ENCODE results near the gene SHOC1.
"Not testable (repeated sequence)": the region's sequence is repeated elsewhere in the genome, so short reads cannot be mapped to it uniquely, and the experiment has no call there.

SHOC1 gene

DNA sequence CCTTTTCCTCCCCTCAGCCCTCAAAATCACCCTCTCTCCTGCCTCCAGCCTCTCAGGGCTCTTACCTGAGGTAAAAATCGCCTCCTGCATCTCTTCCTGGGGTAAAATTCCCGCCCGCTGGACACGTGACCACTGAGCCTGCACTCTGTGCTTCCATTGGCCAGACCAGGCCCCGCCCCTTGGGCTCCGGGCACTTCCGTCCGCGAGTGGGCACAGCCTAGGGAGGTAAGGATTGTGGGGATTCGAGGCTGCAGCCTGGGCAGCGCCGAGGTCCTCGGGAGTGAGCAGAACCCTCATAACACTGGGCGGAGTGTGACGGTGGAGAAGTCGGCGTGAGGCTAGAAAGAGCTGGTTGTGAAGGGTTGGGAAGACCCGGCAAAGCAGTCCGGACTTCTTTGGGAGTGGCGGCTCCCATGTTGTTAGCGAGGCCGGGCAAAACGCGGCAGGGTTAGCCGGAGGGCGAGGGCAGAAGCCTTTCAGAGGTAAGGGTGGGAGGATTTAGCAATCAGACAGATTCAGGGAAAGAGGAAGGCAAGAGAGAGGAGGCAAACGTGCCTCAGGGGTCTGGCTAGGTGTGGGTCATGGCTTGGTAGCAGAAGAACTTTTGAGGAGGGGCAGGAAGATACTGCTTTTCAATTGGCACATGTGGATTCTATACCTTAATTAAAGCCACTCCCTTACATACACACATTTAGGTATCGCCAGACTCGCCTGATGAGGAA lies at the start of gene SHOC1:
SHOC1 (minus strand) TSS at position 103 of the 722 bp plus-strand sequence. CDS start 3,519 bp downstream, outside the sequence.
- no peak for DNase-seq (ENCODE audit: low read depth in 2 of 2)

DNA sequence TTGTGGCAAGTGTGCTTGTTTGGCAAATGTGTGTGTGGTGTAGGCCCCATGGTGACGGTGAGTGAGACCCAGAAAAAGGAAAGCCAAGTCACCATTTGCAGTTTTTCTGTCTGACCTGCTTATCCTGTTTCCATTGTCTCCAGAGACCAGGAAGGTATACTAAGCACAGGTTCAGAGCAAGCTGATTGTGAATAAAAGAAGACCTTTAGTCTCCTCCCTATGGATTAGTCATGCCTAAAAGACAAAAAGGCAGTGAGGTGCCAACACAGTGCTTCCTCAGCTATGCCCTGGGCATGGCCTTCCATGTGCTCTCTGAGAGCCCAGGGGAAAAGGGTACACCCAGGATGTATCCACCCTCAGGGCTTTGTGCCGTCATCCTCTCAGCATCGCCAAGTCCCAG lies 49.2 kb upstream of the SHOC1 start:
- DNase-seq (ENCODE audit: low read depth in 2 of 2), result no peak

DNA sequence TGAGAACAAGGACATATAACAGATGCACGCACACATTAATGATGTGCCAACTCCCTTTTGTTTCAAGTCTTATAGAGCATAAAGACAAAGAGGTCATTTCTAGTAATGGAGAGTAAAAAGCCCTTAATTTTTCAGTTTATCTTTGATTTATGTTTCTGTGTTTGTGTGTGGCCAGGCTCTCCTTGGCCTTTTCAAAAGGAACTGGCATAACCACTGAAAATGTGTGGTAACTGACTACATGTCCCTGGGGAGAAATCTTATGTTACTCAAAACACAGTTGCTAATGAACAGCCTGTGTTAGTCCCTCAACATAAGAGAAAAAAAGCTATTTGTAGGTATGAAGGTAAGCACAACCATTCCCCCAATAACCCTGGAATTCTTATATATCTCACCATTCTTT lies 47.6 kb upstream of the SHOC1 start:
- no peak for DNase-seq (ENCODE audit: low read depth in 2 of 2)

DNA sequence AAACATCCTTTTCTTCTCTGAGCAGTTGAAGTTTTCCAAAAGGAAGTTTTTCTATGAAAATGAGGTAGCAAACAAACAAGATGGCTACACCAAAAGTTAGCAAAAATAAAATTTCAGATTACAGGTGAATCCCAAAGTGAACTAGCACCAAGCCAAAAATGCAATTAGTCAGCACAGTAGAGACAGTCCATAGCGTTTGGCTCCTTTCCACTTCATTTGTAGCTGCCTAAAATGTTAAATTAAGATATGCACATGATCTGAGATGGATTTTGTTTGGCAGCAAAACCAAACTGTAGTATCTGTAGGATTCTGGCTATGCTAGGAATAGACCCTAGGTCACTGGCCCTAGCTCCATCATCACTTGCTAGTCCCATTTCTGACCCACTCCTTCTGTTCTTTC lies 45.7 kb upstream of the SHOC1 start:
- no peak for DNase-seq (ENCODE audit: low read depth in 2 of 2)

DNA sequence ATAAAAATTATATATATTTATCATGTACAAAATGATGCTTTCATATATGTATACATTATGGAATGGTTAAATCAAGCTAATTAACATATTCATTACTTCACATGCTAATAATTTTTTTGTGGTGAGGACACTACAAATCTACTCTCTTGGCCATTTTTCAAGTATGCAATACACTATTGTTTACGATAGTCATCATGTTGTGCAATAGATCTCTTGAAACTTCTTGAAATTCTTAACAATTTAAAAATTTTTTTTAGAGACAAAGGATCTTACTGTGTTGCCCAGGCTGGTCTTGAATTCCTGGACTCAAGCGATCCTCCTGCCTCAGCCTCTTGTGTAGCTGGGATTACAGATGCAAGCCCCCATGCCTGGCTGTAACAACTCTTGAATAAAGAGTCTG lies 45.2 kb upstream of the SHOC1 start:
- no peak for DNase-seq (ENCODE audit: low read depth in 2 of 2)

DNA sequence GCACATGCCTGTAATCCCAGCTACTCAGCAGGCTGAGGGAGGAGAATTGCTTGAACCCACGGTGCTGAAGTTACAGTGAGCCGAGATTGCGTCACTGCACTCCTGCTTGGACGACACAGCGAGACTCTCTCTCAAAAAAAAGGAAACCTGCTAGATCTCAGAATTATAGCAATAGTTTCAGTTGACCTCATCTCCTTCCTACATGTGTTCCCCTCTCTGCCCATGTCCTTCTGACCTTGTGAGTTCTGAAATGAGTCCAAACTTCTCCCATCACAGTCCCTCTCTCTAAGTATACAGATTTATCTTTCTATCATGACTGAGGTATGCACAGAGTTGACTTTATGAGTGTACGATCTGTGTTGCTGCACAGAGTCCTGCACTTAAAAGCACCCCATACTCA lies 44.6 kb upstream of the SHOC1 start:
- no peak for DNase-seq (ENCODE audit: low read depth in 2 of 2)

DNA sequence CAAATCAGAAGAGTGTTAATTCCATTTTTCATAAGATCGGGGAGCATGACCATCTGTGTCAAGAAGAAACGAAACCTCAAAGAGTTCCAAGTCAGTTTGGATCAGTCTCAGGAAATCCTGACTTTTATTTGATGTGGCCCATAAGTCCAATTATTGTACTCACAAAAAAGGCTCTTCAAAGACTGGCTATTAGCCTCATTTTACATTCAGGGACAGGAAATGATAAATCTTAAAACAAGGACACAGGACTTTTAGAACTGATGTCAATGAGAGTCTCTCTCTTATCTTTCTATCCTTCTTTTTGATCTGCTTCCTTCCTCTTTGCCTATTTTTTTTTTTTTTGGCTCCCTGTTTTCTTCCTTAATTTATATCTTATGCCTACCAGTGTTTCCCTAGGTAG lies 43.7 kb upstream of the SHOC1 start:
- no peak for DNase-seq (ENCODE audit: low read depth in 2 of 2)

GRCh38 chr9:111836311-111836710 lies 41.6 kb upstream of the SHOC1 start:
- DNase-seq (ENCODE audit: low read depth in 2 of 2), result no peak

DNA sequence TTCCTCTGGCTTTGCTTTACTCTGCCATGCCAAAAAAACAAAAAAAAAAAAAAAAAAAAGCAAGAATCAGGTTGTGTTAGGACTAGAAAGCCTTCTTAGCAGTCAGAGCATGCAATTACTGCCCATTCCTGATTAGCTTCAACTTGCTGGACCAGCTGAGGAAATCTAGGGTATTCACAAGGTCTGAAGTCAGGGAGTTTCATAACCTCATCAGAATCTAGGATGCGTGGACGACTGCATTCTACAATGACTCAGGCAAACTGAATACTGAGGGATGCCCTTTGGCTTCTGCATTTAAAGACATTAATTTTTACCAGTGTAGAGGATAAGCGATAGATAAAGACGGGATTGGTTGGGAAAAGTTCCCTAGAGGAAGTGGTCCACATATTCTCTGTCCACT lies 39.2 kb upstream of the SHOC1 start:
- DNase-seq (ENCODE audit: low read depth in 2 of 2), result no peak

- DNase-seq (ENCODE audit: low read depth in 2 of 2), result no peak
Observed at GRCh38 chr9:111832449-111832848, 37.7 kb upstream of the SHOC1 start.

GRCh38 chr9:111831371-111832108 lies 36.8 kb upstream of the SHOC1 start:
- no peak for DNase-seq (ENCODE audit: low read depth in 2 of 2)

DNA sequence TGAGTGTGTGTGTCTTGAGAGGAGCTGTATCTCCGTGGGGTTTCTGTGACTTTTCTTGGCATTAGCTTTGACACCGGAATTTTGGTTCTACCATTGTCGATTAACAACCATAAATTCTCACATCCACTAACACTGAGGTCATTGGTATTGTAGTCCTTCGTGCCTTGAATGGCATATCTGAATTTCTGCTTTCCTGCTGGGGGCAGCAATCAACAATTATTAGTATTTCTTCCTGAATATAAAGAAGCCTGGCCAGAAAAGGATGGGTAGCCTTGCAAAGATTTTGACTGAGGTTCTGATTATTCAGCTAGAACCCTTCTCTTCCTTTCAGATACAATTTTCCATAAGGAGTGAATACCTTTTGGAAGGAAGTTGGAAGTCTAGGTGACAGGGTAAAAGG lies 33.5 kb upstream of the SHOC1 start:
- no peak for DNase-seq (ENCODE audit: low read depth in 2 of 2)

- no peak for DNase-seq (ENCODE audit: low read depth in 2 of 2)
Observed at GRCh38 chr9:111825468-111826145, 30.9 kb upstream of the SHOC1 start.

DNA sequence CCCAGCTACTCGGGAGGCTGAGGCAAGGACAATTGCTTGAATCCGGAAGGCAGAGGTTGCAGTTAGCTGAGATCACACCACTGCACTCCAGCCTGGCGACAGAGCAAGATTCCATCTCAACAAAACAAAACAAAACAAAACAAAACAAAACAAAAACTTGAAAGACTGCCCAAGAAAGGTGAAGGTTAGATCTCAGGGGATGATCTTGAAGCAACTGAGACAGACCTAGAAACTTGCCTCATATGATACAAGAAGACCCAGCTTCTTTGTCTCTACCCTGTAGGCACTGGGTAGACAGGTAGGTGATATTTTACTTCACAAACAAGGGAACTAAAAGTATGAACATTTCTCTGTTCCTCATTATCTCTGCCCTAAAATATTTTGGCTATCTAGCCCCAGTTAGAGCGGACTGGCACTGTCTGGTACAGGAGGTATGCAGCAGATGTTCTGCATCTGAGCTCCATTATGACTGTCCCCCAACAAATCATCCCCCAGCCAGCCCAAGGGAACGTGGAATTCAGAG lies 26.3 kb upstream of the SHOC1 start:
- no peak for DNase-seq (ENCODE audit: low read depth in 2 of 2)

- DNase-seq (ENCODE audit: low read depth in 2 of 2), result no peak
Observed at GRCh38 chr9:111819360-111819759, 24.6 kb upstream of the SHOC1 start.

DNA sequence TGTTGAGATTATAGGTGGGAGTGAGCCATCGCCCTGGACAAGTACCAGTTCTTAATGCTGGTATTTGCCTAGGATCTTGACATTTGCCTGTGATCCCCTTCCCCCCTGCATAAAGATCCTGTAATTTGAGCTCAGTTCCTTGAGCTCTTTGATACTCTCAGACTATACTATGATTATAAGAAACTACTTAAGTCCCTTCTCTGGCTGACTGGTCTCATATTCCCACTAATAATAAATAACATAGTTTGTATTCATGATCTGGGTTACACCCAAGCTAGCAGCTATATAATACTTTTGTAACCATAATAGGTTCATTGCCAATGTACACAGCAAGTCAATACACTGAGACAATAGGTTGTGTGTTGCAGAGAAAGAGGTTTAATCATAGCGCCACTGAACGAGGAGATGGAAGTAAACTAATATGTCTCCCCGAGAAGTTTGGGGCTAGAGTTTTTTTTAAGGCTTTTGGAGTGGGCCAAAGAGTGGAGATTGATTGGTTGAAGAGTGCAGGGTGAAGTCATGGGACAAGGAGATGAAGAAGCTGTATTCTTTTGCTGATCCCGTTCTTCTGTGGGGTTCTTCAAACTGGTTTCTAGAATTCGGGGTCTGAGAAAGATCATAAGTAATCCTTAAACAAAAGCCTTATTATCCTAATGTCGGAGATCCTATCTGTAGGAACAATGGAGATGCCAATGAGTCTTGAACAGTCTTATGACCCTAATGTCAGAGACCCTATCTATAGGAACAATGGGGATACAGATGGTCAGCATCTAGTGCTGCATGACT lies 20.7 kb upstream of the SHOC1 start:
- DNase-seq (ENCODE audit: low read depth in 2 of 2), result no peak

GRCh38 chr9:111812337-111812736 lies 17.6 kb upstream of the SHOC1 start:
- DNase-seq (ENCODE audit: low read depth in 2 of 2), result no peak

DNA sequence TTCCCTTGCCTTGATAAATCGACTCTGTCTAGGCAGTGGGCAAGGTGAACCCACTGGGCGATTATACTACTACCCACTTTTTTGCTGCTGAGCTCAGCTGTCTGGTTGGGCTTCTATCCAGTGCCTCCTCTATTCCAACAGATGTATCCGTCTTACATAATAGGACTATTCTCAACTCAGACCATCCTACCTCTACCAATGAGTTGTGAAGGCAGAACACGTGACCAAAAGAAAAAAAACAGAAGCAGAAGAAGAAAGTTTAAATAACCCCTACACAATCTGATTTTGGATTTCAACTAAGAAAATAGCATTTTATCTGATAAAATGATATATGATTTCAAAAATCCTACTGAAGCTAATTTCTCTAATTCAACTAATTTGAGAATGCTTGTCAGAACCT lies 16.2 kb upstream of the SHOC1 start:
- DNase-seq (ENCODE audit: low read depth in 2 of 2), result no peak

- not testable (repeated sequence) for DNase-seq (ENCODE audit: low read depth in 2 of 2)
Observed at GRCh38 chr9:111810415-111810814, 15.7 kb upstream of the SHOC1 start.

DNA sequence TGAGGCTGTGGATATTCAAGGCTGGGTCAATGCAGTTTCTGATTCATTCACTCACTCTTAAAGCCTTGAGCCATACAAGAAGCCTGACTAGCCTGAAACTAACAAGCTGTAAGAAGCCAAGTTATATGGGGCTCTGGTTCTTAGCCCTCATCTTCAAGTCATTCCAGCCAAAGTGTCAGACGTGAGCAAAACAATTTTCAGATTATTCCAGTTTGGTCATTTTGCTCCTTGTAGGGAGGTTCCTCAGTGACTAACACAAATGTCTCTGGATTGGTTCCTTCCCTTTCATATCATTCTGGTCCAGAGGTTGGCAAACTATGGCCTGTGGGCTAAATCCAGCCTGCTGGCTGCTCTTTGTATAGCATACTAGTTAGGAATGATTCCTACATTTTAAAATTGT lies 12.5 kb upstream of the SHOC1 start:
- DNase-seq (ENCODE audit: low read depth in 2 of 2), result no peak

GRCh38 chr9:111806259-111806658 lies 11.5 kb upstream of the SHOC1 start:
- no peak for DNase-seq (ENCODE audit: low read depth in 2 of 2)

DNA sequence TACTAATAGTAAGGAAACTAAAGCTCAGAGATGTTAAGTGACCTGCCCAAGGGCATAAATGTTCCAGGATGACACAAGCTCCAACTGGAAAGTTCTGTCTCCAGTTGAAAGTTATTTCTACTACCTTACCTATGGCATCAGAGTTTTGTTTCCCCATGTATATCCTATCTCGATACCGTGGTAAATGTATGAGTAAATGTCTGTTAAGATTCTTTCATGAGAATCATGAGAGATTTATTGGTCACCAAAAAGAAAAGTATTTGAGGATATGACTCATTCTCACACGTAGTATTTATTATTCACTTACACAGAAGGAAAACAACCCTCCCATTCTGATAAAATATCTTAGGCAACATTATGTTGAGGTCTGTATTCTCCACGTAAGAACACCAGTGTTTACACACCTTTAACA lies 11.1 kb upstream of the SHOC1 start:
- DNase-seq (ENCODE audit: low read depth in 2 of 2), result no peak

Measured in stimulated activated CD4-positive, alpha-beta T cell treated with anti-CD3 and anti-CD28 coated beads, Interleukin-4, amount 100 ng/mL, for 48 hours (primary cell).